GM18505 (cell line): Measurements from ENCODE around the gene THAP4.

Experiments used
- ATAC-seq: cut with Tn5 transposase; IDR thresholded peaks from one replicate; pipeline ENCODE4 v1.9.1; 2021; ENCODE audit not compliant: unreplicated experiment
- POLR2A ChIP-seq: IDR thresholded peaks from 4 replicates; pipeline ENCODE4 v1.6.1; 2011; ENCODE audit warnings: borderline replicate concordance; ENCODE audit not compliant: insufficient read depth, insufficient read length; ENCODE audit errors: extremely low read depth

The THAP4 gene

DNA sequence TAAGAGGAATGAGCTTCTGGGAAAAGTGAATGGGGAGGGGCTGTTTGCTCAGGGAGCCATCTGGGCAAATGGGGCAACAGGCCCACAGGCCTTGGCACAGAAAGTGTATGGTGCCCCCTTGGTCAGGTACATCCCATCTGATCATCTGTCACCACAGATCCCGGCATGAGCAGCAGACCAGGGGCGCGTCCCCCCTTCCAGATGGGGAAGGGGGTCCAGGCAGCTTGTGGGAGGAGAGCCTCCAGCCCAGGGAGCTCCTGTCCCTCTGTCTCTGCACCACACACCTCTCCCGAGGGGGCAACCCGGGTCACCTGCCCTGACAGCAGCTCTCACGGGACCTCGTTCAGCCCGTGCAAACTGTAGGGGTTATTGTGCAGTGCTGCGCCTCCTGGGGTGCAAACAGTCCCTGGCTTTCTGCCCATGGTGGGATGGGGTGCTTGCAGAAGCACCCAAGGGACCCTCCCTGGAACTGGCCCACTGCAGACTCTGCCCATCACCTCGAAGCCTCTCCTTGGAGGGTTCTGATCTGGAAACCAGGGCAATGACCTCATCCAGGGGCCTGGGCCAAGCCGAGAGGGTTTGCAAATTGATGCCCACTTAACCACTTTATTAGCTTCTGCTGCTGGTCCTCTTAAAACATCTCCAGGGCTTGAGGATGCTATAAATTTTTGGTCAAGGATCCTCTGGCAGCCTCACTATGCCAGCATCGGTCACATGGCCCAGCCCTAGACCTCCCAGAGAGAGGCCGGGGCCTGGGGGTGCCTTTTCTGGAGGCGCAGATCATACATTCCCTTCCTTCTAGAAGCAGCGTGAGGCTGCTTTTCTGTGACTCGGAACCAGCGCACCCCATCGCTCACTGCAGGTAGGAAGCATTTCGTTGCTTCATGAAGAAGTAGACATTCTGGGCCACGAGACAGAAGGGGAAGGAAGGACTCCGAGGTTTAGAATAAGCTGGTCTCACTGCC lies 86.1 kb downstream of the THAP4 start:
- no peak for ATAC-seq
- no peak for TF ChIP-seq POLR2A

DNA sequence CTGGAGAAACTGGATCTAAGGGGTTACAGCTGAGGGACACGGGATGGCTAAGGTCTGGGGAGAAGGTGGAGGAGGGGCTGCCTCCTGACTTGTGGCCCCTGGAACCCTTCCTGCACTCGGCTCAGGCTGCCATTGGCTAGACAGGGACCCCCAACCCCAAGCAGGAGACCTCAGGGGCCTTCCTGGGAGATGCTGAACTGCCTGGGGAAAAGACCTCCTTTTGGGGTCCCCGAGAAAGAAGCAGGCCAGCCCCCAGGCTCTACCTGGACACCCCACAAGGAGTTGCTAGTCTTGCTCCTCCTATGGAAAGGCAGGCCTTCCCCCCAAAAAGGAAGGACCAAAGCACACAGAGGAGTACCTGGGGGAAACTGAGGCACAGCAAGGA lies 88.5 kb downstream of the THAP4 start:
- TF ChIP-seq POLR2A = no peak
- ATAC-seq = no peak

DNA sequence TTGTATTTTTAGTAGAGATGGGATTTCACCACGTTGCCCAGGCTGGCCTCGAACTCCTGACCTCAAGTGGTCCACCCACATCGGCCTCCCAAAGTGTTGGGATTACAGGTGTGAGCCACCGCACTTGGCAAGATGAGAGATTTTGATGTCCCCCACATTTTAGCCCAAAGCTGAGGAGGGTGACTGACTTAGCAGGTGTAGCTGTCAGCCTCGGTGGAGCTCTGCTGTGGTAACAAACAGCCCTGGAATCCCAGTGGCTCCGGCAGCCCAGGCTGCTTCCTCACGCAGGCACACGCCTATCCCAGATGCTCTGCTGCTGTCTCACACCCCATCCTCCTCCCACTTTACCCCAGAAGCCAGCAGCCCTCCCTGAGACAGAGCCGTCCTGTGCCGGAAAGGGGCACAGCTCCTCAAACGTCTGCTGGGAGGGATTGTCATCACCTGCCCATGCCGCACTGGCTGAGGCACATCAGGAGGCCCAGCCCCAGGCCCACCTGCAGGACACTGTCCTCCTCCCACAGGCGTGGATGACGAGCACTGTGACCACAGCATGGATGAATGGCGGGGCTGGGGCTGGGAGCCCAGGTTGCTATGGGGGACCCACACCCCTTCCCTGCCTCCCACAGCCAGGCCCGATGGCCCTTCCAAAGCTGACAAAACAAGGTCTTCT lies 89.0 kb downstream of the THAP4 start:
- TF ChIP-seq POLR2A = no peak
- ATAC-seq = no peak

DNA sequence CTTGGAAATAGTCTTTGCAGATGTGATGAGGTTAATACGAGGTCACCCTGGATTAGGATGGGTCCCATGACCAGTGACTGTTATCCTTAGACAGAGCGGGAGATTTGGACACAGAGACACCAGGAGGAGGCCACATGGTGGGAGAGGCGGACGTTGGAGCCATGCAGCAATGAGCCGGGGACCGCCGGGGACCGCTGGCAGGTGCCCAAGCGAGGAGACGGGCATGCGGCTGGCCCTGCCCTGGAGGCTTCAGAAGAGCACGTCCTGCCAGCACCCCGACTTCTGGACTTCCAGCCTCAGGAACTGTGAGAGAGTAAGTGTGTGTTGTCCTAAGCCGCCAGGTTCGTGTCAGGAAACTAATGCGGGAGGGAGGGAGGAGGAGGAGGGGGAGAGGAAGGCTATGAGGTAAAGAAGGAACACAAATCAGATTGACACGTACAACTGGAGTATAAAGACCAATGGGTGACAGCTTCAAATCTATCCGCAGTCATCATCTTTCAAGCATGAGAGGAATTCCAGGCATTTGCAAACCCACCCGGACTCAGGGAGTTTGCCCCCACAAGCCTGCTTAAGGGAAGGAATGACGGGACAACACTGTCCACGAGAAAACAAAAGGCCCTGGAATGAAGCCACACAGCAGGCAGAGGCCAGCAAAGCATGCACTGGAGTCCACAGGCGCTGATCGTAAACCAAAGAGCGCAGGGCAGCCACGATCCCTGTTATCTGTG lies 90.0 kb downstream of the THAP4 start:
- no peak for ATAC-seq
- TF ChIP-seq POLR2A = no peak

DNA sequence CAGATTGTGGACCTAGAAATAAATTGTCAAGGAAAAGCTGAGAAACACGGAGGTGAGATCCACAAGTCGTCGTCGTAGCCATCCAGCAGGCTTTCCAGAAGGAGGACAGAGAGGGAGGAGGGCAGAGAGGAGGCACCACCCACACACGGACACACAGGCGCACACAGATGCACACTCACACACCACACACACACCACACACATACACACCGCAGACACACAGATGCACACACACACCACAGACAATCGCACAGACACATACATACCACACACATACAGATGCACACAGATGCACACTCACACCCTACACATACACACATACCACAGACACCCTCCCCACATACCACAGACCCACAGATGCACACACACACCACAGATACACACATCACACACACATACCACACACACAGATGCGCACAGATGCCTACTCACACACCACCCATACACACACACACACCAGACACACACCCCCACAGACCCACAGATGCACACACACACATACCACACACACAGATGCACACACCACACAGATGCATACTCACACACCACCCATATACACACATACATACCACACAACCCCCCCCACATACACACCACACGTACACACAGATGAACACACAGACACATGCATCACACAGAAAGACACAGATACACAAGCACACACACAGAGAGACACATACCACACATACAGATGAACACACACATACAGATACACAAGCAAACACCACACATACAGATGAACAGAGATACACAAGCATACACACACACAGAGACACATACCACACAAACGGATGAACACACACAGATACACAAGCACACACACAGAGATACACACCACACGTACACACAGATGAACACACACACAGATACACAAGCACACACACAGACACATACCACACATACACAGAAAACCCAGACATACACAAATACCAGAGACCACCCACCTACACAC lies 91.2 kb downstream of the THAP4 start:
- ATAC-seq = no peak
- TF ChIP-seq POLR2A = no peak

DNA sequence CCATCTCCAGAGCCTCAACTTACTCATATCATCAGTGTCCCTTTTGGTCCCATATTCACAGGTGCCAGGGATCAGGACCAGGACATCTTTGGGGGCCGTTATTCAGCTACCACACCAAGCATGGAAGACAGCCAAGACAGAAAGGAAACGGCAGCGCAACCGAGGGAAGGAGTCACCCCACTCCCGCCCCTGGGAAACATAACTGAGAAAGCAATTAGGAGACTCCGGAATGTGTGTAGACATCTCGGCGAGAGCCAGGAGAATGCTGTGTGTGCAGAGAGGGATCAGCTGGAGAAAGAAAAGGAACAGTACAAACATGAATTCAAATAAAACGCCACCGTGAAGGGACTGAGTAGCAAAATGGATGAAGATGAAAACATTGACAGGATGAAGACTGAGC lies 91.9 kb downstream of the THAP4 start:
- TF ChIP-seq POLR2A = no peak
- ATAC-seq = no peak

DNA sequence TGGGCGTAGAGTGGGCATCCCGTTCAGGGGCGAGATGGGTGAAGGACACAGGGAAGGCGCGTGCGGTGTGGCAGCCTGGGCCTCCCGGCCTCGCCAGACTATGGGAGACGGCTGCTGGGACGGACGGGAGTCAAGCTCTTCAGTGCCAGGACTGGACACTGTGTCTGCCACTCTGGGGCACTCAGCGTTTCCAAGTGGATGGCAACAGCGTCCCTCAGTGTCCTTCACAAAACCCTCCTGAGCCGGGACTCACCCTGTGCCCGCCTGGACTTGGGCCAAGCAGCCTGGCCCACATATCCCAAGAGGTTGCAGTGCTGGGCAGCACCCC lies 94.7 kb downstream of the THAP4 start:
- no peak for ATAC-seq
- TF ChIP-seq POLR2A = no peak

DNA sequence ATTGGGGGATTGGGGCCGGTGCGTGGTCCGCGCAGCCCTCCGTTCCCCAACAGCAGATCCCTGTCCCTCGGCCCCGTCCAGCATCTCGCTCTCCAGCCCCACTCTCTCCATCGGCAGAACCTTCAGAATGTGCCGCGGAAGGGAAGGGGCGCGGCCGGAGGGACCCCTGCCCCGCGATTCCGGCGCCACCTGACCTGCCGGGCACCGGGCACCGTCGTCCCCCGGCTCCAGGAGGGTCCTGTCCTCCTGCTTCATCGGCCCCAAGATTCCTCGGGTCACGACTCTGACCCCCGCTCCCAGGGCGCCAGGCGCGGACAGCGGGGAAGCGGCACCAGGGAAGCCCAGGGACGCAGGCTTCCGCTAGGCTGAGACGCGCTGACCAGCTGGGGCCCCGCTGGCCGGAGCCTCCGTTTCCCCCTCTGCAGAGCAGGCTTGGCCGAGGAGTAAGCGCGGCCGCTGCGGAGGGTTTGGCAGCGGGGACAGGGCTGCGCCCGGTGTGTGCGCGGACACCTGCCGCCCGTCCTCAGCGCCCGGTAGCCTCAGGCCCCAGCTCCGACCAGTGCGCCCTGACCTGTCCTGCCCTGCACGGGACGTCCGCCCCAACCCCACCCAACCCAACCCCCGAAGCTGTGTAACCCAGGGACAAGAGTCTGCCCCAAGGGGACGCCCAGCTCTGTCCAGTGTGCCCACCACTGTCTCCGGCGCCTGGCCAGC lies 95.2 kb downstream of the THAP4 start:
- no peak for ATAC-seq
- no peak for TF ChIP-seq POLR2A

DNA sequence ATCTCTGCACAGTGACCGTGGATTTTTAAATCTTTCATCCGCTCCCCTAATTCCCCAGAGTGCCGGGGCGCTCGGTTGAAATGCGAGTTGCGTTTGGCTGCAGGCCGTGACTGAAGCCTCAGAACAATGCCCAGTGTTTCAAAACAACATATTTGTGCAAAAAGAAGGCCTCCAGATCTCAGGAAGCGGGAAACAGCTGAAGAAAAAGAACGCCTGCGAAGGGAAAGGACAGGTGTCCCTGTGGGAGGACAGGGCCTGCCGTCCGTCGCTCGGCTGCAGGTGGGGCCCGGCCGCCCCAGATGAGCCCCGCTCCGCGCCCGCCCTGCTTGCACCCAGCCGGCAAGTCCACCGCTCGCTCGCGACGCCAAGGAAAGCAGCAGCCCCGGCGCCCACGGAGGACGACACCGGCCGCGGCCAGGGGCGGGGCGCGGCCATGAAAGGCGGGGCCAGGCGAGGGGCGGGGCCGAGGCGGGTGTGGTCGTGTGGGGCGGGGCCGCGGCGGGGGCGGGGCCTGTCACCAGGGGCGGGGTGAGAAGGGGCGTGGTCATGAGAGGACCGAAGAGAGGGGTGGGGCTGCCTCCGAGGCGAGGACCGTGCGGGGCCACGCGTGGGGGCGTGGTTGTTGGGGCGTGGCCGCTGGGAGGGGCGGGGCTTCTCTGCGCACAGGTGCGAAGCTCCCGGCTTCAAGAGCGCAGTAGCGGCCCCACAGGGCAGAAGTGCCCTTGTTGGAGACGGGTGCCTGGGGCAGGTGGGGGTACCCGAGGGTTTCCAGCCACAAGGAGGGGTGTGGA lies 96.0 kb downstream of the THAP4 start:
- TF ChIP-seq POLR2A = no peak
- no peak for ATAC-seq

DNA sequence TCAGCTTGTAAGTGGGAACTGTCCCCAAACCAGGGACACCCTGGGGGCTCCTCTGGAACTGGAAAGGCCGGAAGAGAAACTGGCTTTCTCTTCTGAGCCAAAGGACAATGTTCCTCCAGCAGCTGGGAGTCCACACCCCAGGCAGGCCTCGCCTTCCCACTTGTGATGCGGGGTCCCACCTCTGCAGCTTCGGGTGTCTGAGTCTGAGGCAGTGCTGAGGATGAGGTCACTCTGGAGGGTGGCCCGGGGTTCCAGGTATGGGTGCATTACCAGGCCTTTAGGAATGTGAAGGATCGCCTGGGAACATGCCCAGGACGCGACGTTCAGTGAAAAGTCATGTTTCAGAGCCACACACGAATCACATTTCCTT lies 96.6 kb downstream of the THAP4 start:
- no peak for ATAC-seq
- TF ChIP-seq POLR2A = no peak

DNA sequence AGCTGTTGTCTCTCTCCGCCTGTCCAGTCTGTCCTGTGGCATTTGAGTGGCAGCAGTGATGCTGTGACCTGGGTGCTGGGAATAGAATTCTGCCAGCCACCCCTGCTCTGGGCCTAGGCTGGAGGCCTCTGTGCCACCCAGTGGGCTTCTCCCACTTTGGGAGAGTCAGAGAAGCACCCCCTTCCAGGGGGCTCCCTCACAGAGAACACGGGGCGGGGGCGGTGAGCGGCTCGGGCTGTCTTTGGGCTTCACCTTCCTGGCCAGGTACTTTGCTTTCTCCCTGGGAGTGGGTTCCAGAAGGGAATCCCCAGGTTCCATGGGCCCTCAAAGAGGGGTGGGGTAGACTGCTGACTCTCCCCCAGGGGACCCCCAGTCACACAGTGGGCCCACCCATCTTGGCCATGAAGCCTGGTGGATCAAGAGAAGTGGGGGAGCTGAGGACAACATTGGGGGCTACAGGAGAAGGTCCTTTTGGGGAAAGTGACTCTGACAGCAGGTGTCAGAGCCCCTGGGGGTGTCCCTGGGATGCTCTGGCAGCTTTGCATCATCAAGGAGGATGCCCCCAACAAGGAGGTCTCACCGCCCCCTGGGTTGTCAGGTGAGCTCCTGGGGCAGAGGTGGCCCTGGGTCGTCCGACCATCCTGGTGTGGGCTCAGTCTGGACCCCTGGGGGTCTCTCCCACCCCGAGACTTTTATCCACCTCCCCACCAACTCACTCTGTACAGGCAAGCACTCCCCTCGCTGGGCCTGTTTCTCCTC lies 97.2 kb downstream of the THAP4 start:
- no peak for TF ChIP-seq POLR2A
- no peak for ATAC-seq
